Measurements from ENCODE around the gene DCLRE1C.
"Not testable (repeated sequence)": the region's sequence is repeated elsewhere in the genome, so short reads cannot be mapped to it uniquely, and the experiment has no call there.

DCLRE1C gene

DNA sequence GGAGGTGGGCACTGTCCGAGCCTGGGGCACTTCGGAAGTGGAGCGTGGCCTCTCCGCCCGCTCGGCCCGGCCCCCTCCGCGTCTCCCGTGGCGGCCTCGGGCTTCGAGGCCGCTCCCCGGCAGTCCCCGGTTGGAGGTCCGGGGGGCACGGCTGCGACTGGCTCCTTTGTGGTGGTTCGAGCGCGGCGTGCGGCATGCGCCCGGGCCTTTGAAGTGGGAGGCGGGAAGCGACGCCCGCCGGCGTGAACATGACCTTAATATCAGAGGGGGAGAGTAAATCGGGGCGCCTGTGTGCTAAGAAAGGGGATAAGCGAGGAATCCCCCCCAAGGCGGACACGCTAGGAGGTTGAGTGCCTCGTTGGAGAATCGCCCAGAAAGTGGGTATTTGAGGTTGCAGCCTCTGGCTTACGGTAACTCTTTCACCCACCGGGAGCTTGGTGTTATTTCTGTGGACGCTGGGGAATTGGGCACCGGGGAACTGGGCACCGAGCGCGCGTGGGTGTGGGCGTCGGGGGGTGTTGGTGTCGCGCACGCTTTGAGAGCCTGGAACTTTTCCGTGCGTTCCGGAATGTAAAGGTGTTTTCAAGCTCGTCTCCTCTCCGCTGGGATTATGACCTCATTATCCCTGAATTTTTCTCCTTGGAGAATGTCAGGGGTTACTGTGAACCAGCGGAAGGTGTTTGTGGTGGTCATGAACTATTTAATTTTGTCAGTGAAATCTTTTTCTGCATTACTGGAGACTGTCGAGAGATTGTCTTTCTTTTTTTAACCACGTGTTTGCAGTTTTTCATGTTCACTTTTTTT is 74.6 kb downstream of the DCLRE1C start:
- no peak for DNase-seq

- peak; percentile 40 for DNase-seq
Measured at GRCh38 chr10:14878266-14879123, 75.4 kb downstream of the DCLRE1C start, which contains the start of gene SUV39H2. Gene SUV39H2, plus strand, starts transcription at chr10:14878866. Its CDS starts 23 bp downstream, at chr10:14878889.

GRCh38 chr10:14876764-14877163 is 77.1 kb downstream of the DCLRE1C start:
- no peak for DNase-seq

DNA sequence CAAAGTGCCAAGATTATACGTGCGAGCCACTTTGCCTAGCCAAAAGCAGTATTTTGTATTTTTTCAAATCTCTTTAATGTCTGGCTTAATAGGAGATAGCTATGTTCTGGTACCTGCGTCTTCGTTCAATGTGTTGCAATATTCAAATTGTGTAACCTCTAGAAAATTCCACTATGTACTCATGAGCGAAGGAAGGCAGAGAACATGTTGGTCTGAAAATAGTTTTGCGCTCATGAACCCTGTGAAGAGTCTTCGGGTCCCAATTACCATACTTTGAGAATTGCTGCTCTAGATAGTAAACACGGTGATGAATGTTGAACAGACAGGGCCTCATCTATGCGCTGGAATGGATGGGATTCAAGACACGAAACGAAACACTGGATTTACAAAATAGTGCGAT is 78.0 kb downstream of the DCLRE1C start:
- DNase-seq: no peak

DNA sequence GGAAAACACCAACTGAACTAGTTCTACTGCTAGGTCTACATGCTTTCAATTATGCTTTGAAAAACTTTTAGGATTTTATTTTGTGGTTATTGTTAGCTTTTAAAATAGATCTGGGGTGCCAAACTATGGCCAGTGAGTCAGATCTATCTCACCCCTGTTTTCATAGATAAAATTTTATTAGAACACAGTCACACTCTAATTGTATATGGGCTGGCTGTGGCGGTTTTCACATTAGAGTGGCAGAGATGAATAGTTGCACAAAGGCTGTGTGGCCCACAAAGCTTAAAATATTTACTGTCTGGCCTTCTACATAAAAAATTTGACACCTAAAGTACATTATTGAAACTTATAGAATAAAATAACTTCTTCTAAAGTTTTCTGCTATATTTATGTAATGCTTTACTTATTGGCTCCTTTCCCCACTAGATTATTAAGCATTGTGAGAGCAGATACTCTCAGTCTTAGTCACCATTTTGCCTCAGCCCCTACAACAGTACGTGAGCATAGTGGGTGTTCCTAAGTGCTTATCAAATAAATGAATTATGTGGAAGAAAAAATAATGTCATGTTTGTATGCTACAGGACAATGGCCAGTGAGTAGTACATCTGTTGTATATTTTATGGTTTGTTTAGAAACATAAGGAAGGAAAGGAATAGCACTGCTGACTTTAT is 80.7 kb downstream of the DCLRE1C start:
- no peak for DNase-seq

DNA sequence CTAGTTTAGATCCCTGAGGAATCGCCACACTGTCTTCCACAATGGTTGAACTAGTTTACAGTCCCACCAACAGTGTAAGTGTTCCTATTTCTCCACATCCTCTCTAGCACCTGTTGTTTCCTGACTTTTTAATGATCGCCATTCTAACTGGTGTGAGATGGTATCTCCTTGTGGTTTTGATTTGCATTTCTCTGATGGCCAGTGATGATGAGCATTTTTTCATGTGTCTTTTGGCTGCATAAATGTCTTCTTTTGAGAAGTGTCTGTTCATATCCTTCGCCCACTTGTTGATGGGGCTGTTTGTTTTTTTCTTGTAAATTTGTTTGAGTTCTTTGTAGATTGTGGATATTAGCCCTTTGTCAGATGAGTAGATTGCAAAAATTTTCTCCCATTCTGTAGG is 89.0 kb downstream of the DCLRE1C start:
- not testable (repeated sequence) for DNase-seq

DNA sequence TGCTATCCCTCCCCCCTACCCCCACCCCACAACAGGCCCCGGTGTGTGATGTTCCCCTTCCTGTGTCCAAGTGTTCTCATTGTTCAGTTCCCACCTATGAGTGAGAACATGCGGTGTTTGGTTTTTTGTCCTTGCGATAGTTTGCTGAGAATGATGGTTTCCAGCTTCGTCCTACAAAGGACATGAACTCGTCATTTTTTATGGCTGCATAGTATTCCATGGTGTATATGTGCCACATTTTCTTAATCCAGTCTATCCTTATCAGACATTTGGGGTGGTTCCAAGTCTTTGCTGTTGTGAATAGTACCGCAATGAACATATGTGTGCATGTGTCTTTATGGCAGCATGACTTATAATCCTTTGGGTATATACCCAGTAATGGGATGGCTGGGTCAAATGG is 89.4 kb downstream of the DCLRE1C start:
- not testable (repeated sequence) for DNase-seq

DNA sequence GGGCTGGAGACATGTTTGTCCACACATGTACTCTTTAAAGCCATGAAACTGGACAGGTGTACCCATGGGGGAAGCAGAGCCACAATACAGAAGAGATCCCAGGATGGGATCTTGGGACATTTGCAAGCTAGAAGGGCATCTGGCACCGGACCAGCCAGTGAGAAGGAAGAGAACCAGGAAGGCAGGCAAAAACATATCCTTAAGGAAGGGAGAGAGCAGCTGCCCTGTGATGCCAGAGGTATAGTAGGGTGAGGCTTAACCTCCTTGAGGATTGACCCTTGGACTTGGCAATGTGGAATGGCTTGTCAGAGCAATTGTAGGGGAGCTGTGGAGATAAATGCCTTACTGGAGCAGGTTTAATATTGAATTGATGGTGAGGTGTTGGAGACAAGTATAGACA is 93.1 kb downstream of the DCLRE1C start:
- no peak for DNase-seq

DNA sequence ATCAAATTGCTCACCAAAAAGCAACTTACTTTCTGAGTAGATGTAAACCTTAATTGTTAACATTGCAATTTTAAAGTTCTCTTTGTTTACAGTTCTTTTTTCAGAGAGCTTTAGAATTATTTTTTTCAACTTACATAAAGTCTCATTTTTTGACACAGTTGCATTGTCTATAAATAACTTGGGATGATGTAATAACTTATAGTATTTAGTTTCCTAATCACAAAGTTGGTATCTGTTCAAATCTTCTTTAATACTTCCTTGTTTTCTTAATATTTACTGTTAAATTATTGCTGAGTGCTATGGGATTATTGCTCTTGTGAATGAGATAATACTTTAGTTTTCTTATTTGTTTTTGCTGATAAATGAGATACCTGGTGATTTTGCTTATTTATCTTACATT is 94.1 kb downstream of the DCLRE1C start:
- DNase-seq: no peak

GRCh38 chr10:14859043-14859442 is 94.9 kb downstream of the DCLRE1C start:
- DNase-seq: no peak

- no peak for DNase-seq
Measured at GRCh38 chr10:14858338-14858960, 95.4 kb downstream of the DCLRE1C start.

- DNase-seq: no peak
Measured at GRCh38 chr10:14855453-14855852, 98.4 kb downstream of the DCLRE1C start.

DNA sequence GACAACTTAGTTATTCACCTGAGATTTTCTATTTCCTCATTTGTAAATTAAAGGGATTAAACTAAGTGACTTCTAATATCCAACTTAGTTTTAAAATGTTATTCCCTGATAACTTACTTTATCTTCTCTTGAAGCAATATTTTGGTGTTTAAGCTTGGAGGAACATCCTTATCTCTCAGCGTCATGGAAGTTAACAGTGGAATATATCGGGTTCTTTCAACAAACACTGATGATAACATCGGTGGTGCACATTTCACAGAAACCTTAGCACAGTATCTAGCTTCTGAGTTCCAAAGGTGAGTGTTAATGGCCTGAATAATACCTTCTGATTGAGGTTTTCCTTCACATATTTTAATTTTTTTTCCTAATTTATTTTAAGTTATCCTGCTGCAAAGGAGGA is 101.7 kb downstream of the DCLRE1C start:
- no peak for DNase-seq

Measured in DMS79 treated with DMSO at 0.1 percent for 48 hours (cell line).